ENCODE data around the gene NKX2-8.

DNA sequence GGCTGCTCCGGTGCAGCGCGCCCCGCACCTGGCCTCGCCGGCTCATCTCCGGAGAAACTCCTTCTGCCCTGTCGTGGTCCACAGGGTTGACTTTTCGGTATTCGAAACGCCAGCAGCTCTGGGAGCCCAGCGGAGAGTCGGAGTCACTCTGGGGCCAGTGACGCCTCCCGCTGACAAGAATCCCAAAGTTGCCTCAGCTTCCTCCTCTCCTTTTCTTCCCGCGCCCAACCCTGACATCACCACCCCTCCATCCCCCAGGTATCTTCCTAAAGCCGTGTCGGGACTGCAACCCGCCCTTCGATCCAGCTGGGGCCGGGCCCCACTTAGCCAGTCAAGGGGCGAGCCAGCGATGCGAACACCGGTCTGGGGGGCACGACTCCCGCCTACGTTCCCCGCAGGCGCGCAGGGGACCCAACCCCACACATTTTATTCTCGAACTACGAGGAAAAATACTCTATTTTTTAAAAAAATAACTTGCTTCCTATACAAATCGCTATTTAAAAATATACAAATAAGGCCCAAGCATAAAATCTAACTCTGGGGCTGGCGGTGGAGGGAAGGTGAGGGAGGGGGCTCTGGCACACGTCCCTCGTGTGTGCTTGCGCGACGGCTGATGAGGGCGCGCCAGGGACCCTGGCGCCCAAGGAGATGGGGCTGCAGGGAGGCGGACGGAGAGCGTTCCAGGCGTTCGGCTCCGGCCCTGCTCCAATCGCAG is 2.1 kb downstream of the NKX2-8 start:
- TF ChIP-seq, protein P1, sequence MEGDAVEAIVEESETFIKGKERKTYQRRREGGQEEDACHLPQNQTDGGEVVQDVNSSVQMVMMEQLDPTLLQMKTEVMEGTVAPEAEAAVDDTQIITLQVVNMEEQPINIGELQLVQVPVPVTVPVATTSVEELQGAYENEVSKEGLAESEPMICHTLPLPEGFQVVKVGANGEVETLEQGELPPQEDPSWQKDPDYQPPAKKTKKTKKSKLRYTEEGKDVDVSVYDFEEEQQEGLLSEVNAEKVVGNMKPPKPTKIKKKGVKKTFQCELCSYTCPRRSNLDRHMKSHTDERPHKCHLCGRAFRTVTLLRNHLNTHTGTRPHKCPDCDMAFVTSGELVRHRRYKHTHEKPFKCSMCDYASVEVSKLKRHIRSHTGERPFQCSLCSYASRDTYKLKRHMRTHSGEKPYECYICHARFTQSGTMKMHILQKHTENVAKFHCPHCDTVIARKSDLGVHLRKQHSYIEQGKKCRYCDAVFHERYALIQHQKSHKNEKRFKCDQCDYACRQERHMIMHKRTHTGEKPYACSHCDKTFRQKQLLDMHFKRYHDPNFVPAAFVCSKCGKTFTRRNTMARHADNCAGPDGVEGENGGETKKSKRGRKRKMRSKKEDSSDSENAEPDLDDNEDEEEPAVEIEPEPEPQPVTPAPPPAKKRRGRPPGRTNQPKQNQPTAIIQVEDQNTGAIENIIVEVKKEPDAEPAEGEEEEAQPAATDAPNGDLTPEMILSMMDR (IDR thresholded peaks at IDR 0.05; ENCODE audit: poor library complexity): no peak
- no peak for TF ChIP-seq EZH2phosphoT487 (IDR thresholded peaks at IDR 0.05; ENCODE audit: low read depth, severe bottlenecking, unreplicated experiment)
